Activated CD8-positive, alpha-beta memory T cell treated with anti-CD3 and anti-CD28 coated beads for 36 hours (primary cell): ENCODE measurements around the gene RHOJ. TPM values are rescaled to one million over a fixed set of nuclear protein-coding genes. Genes with fewer than 3 reads are reported as not detected.
"Not testable (repeated sequence)": the region's sequence is repeated elsewhere in the genome, so short reads cannot be mapped to it uniquely, and the experiment has no call there.

Experiments
- CTCF ChIA-PET: fragments of 350-600 bp; sonication (Branson Sonifier 250); formaldehyde crosslinking; loops from one replicate; lab custom pipeline; 2021; ENCODE audit warnings: antibody characterized with exemption; lab: Charles Lee
- POLR2A ChIA-PET: fragments of 350-600 bp; sonication (Branson Sonifier 250); formaldehyde crosslinking; loops from one replicate; lab custom pipeline; 2021; ENCODE audit warnings: antibody characterized with exemption; lab: Charles Lee
- total RNA-seq, 2 experiments: library from RNA; stranded (reverse); gene quantifications; one replicate each; pipeline ENCODE4 v1.2.3, GENCODE V29; 2021

The RHOJ gene
- total RNA-seq, 2 experiments from 2014 or later = not detected

GRCh38 chr14:63249092-63249491, 44.8 kb downstream of the RHOJ start:
- ChIA-PET CTCF (no interaction called here), POLR2A (no interaction called here)

- ChIA-PET CTCF (interaction anchor here (0.6 kb wide), 1 partner anchor 943 kb away, joined by 4 read pairs; no protein-coding TSS in a partner anchor), POLR2A (no interaction called here)
Observed at GRCh38 chr14:63257299-63257698, 53.1 kb downstream of the RHOJ start.

GRCh38 chr14:63262446-63262845, 58.2 kb downstream of the RHOJ start:
- ChIA-PET CTCF (no interaction called here), POLR2A (no interaction called here)

GRCh38 chr14:63266106-63266505, 61.9 kb downstream of the RHOJ start:
- POLR2A ChIA-PET = no interaction called here
- CTCF ChIA-PET = no interaction called here

- CTCF ChIA-PET = no interaction called here
- POLR2A ChIA-PET = no interaction called here
Observed at GRCh38 chr14:63267171-63267570, 62.9 kb downstream of the RHOJ start.

GRCh38 chr14:63268771-63269170, 64.5 kb downstream of the RHOJ start:
- ChIA-PET POLR2A (no interaction called here), CTCF (no interaction called here)

GRCh38 chr14:63269561-63270225, 65.5 kb downstream of the RHOJ start:
- ChIA-PET CTCF (no interaction called here), POLR2A (no interaction called here)

GRCh38 chr14:63273129-63273528, 68.9 kb downstream of the RHOJ start:
- ChIA-PET POLR2A (no interaction called here), CTCF (no interaction called here)

- ChIA-PET POLR2A (no interaction called here), CTCF (no interaction called here)
Observed at GRCh38 chr14:63273717-63274655, 69.7 kb downstream of the RHOJ start.

- ChIA-PET CTCF (no interaction called here), POLR2A (no interaction called here)
Observed at GRCh38 chr14:63275611-63276010, 71.4 kb downstream of the RHOJ start.

GRCh38 chr14:63276016-63276415, 71.8 kb downstream of the RHOJ start:
- POLR2A ChIA-PET = no interaction called here
- CTCF ChIA-PET = no interaction called here

- ChIA-PET CTCF (interaction anchor here (0.5 to 1.5 kb wide), 5 partner anchors 17 to 1441 kb away, joined by 3 to 6 read pairs (median 3); no protein-coding TSS in a partner anchor), POLR2A (no interaction called here)
Observed at GRCh38 chr14:63276492-63277342, 72.5 kb downstream of the RHOJ start.

- POLR2A ChIA-PET = no interaction called here
- CTCF ChIA-PET = interaction anchor here (0.5 to 1.5 kb wide), 4 partner anchors 18 to 1098 kb away, joined by 3 to 6 read pairs (median 3); no protein-coding TSS in a partner anchor
Observed at GRCh38 chr14:63277591-63278183, 73.4 kb downstream of the RHOJ start.

GRCh38 chr14:63279933-63280332, 75.7 kb downstream of the RHOJ start:
- POLR2A ChIA-PET = not testable (repeated sequence)

GRCh38 chr14:63282997-63283883, 79.0 kb downstream of the RHOJ start:
- ChIA-PET CTCF (no interaction called here), POLR2A (interaction anchor here (0.5 kb wide), 1 partner anchor 1843 kb away, joined by 3 read pairs; no protein-coding TSS in a partner anchor)

More at GRCh38 chr14:63279933-63280332, 75.7 kb downstream of the RHOJ start:
- CTCF ChIA-PET = not testable (repeated sequence)

GRCh38 chr14:63283884-63284248, 79.6 kb downstream of the RHOJ start:
- POLR2A ChIA-PET = no interaction called here
- CTCF ChIA-PET = no interaction called here

- CTCF ChIA-PET = no interaction called here
Observed at GRCh38 chr14:63286071-63286470, 81.8 kb downstream of the RHOJ start.

More at GRCh38 chr14:63286071-63286470, 81.8 kb downstream of the RHOJ start:
- POLR2A ChIA-PET = no interaction called here
